ENCODE data around the gene NSMCE1.
"Not testable (repeated sequence)": the region's sequence is repeated elsewhere in the genome, so short reads cannot be mapped to it uniquely, and the experiment has no call there.

Gene NSMCE1

GRCh38 chr16:27302126-27302525 is 33.6 kb upstream of the NSMCE1 start:
- DNase-seq, result no peak

GRCh38 chr16:27301236-27301861 is 32.8 kb upstream of the NSMCE1 start:
- DNase-seq, result no peak

- DNase-seq, result no peak
Measured at GRCh38 chr16:27298132-27298531, 29.6 kb upstream of the NSMCE1 start.

- DNase-seq, result no peak
Measured at GRCh38 chr16:27293343-27293742, 24.8 kb upstream of the NSMCE1 start.

GRCh38 chr16:27291722-27292240 is 23.2 kb upstream of the NSMCE1 start:
- no peak for DNase-seq

- DNase-seq, result no peak
Measured at GRCh38 chr16:27291106-27291505, 22.5 kb upstream of the NSMCE1 start.

GRCh38 chr16:27290562-27290961 is 22.0 kb upstream of the NSMCE1 start:
- DNase-seq, result no peak

- no peak for DNase-seq
Measured at GRCh38 chr16:27289669-27290068, 21.1 kb upstream of the NSMCE1 start.

GRCh38 chr16:27288313-27288712 is 19.7 kb upstream of the NSMCE1 start:
- not testable (repeated sequence) for DNase-seq

- no peak for DNase-seq
Measured at GRCh38 chr16:27287887-27288286, 19.3 kb upstream of the NSMCE1 start.

GRCh38 chr16:27287051-27287811 is 18.7 kb upstream of the NSMCE1 start:
- no peak for DNase-seq

- DNase-seq, result no peak
Measured at GRCh38 chr16:27286451-27286850, 17.9 kb upstream of the NSMCE1 start.

- DNase-seq, result no peak
Measured at GRCh38 chr16:27285676-27286196, 17.2 kb upstream of the NSMCE1 start.

GRCh38 chr16:27284865-27285675 is 16.5 kb upstream of the NSMCE1 start:
- no peak for DNase-seq

- no peak for DNase-seq
Measured at GRCh38 chr16:27281243-27281642, 12.7 kb upstream of the NSMCE1 start.

- no peak for DNase-seq
Measured at GRCh38 chr16:27275394-27275793, 6.8 kb upstream of the NSMCE1 start.

GRCh38 chr16:27274424-27274874 is 5.9 kb upstream of the NSMCE1 start:
- not testable (repeated sequence) for DNase-seq

GRCh38 chr16:27273670-27274423 is 5.3 kb upstream of the NSMCE1 start:
- DNase-seq, result no peak

GRCh38 chr16:27273330-27273669 is 4.7 kb upstream of the NSMCE1 start:
- no peak for DNase-seq

- not testable (repeated sequence) for DNase-seq
Measured at GRCh38 chr16:27272697-27273096, 4.1 kb upstream of the NSMCE1 start.

GRCh38 chr16:27272076-27272475 is 3.5 kb upstream of the NSMCE1 start:
- DNase-seq, result no peak

GRCh38 chr16:27270349-27270748 is 1.8 kb upstream of the NSMCE1 start:
- no peak for DNase-seq
